ENCODE measurements around the gene LILRB5.
"Not testable (repeated sequence)": the region's sequence is repeated elsewhere in the genome, so short reads cannot be mapped to it uniquely, and the experiment has no call there.

The LILRB5 gene

DNA sequence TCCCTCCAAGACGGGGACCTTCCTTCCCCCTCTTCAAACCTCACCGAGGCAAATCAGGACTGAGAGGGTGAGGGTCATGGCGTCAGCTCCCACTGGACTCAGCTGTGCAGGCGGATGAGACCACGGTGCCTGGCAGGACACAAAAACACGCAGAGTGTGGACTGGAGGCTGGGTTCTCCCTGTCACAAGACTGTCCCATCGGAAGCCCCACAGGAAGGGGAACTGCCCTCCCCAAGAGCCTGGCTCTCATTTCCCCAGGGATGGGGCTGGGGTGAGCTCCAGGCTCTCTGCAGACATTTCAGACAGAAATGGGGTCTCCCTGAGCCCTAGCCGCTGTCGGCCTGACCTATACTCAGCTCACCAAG is at the start of gene LILRB5:
Gene LILRB5 (minus strand): TSS at position 158 of the 365 bp plus-strand sequence. CDS start 80 bp downstream, at position 78.
- no peak for DNase-seq

GRCh38 chr19:54305141-54305540 is 48.1 kb upstream of the LILRB5 start:
- no peak for DNase-seq

- DNase-seq, result no peak
These were observed 45.2 kb upstream of the LILRB5 start for GRCh38 chr19:54302257-54302656.

GRCh38 chr19:54299515-54299914 is 42.4 kb upstream of the LILRB5 start:
- DNase-seq, result no peak

DNA sequence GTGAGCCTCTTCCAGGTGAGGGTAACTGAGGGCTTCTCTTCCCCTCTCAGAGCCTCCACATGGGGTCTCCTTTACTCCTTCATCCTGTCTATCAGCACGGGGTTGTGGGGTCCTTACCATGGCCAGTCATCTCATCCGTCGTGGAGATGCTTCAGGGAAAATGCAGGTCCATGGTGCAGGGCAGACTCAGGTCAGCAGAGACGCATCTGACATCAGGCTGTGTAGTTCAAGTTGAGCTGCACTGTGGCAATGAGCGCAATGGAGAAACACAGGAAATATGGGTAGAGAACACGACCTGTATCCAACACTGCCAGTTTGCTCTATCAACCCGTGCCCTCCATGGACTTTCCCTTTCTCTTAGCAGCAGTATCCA is 42.0 kb upstream of the LILRB5 start:
- DNase-seq, result no peak

DNA sequence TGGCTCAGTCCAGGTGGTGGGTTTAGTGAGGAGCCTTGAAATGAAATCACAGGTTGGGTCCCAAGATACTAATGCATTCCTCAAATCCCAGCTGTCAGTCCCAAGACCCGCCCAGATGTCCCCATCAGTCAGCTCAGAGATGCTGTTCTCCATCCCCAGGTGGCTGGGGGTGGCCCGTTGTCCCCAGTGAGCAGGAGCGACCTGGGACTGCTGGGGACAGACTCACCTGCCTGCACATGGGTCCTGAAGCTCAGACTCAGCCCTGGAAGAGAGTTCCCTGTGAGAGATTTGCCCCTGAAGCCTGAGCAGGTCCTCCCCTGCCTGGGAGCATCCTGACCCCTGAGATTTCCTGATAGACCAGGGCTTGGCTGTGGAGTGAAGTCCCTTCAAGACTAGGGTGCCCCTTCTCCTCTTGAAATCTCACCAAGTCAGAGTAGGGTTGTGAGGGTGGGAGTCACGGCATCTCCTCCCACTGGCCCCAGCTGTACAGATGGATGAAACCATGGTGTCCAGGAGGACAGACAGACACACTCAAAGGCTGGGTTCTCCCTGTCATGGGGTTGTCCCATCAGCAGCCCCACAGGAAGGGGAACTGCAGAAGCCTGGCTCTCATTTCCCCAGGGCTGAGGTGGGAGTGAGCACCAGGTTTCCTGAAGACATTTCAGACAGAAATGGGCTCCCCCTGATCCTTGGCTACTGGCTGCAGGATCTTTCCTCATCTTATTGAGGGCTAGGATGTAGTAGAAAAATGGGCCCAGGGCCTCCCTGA is 41.5 kb upstream of the LILRB5 start:
- no peak for DNase-seq

GRCh38 chr19:54297759-54298305 is 40.8 kb upstream of the LILRB5 start:
- no peak for DNase-seq

GRCh38 chr19:54294539-54294938 is 37.5 kb upstream of the LILRB5 start:
- DNase-seq, result no peak

DNA sequence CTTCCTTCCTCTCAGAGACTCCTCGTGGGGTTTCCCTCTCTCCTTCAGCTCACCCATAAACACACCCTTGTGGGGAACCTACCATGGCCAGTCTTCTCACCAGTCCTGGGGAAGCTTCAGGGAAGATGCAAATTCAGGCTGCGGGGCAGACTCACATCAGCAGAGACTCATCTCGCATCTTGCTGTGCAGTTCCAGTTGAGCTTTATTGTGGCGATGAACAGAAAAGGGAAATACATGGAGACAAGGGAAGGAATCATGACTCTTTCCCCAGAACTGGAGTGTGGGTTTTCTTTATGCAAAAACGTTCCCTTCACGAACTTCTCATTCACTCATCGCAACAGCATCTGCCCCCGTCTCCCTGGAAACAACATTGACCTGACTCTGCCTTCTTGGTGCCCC is 32.1 kb upstream of the LILRB5 start:
- not testable (repeated sequence) for DNase-seq

DNA sequence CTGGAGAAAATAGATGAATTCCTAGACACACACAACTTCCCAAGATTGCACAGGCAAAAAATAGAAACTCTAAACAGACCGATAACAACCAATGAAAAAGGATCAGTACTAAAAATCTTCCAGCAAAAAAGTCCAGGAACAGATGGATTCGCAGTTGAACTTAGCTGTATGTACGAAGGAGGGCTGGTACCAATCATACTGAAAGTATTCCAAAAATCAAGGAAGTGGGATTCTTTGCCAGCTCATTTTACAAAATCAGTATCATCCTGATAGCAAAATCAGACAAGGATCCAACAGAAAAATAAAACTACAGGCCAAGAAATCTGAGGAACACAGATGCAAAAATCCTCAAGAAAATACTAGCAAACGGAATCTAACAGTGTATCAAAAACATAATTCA is 30.4 kb upstream of the LILRB5 start:
- DNase-seq, result no peak

DNA sequence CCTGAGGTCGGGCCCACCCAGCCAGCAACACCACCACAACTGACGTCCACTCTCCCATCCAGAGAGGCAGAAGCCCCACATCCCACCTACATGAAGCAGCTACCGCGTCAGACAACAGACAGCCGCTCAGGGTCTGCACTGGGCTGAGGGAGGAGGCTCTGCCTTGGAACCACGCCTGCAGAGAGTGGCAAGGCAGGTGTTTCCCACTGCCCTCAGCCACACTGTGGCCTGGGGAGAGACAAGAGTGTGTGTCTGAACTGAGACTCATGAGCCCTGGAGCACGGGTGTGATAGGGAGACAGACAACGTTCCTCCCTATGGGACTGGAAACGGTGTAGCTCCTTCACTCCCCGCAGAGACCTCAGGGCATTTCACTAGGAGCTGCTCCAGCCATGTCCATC is 29.2 kb upstream of the LILRB5 start:
- DNase-seq, result not testable (repeated sequence)

DNA sequence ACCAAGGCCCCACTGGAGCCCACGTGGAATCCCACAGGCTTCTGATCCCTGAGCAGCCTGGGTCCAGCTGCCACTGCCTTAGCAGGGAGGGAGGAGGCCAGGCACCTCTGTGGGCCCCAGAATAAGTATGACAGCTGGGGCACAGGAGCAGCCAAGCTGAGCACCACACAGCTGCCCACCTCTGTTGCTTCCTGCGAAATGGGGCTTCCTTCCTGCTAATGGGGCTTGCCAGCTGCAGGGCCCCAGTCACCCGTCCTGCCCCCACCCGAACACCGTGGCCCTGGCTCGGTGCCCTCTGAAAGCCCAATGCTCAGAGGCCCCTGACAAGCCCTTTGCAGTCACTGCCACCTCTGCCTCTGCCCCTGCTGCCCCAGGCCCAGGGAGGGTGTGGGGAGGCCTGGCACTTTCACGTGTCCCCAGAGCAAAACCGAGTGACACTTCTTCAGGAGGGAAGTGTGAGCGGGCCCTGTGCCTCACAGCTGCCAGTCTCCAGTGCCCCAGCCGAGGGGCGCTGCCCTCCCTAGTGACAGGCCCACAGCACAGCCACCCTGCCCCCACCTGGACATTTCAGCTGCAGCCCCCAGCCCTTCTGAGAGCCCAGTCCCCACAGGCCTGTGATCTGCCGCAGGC is 28.5 kb upstream of the LILRB5 start:
- not testable (repeated sequence) for DNase-seq

GRCh38 chr19:54282686-54283470 is 25.8 kb upstream of the LILRB5 start:
- no peak for DNase-seq

- not testable (repeated sequence) for DNase-seq
These were observed 24.6 kb upstream of the LILRB5 start for GRCh38 chr19:54281729-54282075.

DNA sequence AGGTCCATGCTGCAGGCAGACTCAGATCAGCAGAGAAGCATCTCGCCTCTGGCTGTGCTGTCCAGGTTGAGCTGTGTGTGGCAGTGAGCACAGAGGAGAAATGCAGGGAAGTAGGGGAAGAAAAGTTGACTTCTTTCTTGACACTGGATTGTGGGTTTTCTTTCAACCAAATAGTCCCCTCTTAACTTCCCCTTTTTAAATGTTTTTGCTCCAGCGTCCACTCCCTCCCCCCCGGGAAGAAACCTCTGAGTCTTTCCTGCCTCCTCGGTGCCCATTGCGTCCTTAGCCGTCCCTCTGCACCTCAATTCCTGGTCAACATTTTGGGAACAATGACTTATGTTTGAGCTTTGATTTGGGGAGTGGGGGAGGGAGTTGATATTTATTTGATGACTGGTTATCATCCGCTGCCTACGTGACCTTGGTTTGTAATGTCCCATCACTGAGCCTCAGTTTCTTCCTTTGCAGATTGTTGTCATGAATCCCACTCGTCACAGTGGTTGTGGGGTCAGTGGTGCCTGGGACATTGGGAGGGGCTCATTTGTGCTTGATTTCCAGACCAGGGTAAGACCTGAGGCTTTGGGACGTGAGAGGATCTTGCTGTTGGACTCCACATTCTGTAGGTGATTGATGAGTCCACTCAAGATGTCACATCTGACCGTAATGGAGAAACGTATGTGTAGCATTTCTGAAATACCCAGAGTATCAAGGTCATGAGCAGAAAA is 24.1 kb upstream of the LILRB5 start, which contains the start of gene LILRB2:
Gene LILRB2 (minus strand): TSS at position 104 of the 722 bp plus-strand sequence. CDS start 614 bp downstream, outside the sequence.
- DNase-seq, result no peak

DNA sequence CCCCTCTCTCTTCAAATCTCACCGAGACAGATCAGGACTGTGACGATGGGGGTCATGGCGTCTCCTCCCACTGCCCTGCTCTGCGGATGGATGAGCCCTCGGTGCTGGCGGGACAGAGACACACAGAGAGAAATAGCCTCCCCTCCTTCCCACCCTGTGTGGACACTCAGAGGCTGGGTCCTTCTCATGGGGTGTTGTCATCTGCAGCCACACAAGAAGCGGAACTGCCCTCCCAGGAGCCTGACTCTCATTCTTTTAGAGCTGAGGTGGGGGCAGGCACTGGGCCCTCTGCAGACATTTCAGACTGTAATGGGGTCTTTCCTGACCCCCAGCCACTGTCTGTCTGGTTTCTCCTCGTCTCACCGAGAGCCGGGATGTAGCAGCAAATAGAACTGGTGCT is 23.4 kb upstream of the LILRB5 start:
- not testable (repeated sequence) for DNase-seq

DNA sequence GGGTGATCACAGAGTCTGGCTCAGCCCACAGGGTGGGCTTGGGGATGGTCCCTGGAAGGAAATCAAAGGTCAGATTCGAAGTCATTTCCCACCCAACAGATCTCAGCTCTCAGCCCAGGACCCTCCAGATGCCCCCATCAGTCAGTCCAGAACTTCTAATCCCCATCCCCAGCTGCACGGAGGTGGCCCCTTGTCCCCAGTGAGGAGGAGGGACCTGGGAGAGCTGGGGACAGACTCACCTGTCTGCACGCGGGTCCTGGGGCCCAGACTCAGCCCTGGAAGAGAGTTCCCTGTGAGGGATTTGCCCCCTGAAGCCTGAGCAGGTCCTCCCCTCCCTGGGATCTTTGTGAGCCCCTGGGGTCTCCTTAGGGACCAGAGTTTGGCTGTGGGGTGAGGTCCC is 23.0 kb upstream of the LILRB5 start:
- not testable (repeated sequence) for DNase-seq

- DNase-seq, result no peak
These were observed 22.4 kb upstream of the LILRB5 start for GRCh38 chr19:54279406-54279962.

GRCh38 chr19:54278571-54279195 is 21.6 kb upstream of the LILRB5 start:
- DNase-seq, result not testable (repeated sequence)

- DNase-seq, result not testable (repeated sequence)
These were observed 21.0 kb upstream of the LILRB5 start for GRCh38 chr19:54278056-54278455.

GRCh38 chr19:54277111-54277615 is 20.1 kb upstream of the LILRB5 start:
- DNase-seq, result not testable (repeated sequence)

GRCh38 chr19:54275951-54276350 is 18.9 kb upstream of the LILRB5 start:
- no peak for DNase-seq

All from activated CD4-positive, alpha-beta T cell treated with anti-CD3 and anti-CD28 coated beads for 1 hour (primary cell).